Muscle of leg (tissue), 16 donors: Measurements from ENCODE around the gene GPER1. TPM values are rescaled to one million over a fixed set of nuclear protein-coding genes. Genes with fewer than 3 reads are reported as not detected.
"Not testable (repeated sequence)": the region's sequence is repeated elsewhere in the genome, so short reads cannot be mapped to it uniquely, and the experiment has no call there.

ENCODE experiments used
- DNase-seq: peaks from one replicate; pipeline ENCODE4 v3.0.0; 2013
- H3K27ac ChIP-seq: one replicate; pipeline ENCODE4 v1.5.1; 2013; ENCODE audit warnings: mild to moderate bottlenecking, low read length, control low read depth
- H3K27me3 ChIP-seq: one replicate; pipeline ENCODE4 v1.6.1; 2013; ENCODE audit warnings: low read length; ENCODE audit not compliant: control insufficient read depth, insufficient read depth
- H3K36me3 ChIP-seq: one replicate; pipeline ENCODE4 v1.6.1; 2013; ENCODE audit warnings: low read length; ENCODE audit not compliant: control insufficient read depth, insufficient read depth
- H3K4me1 ChIP-seq: one replicate; pipeline ENCODE4 v1.6.1; 2013; ENCODE audit warnings: low read length; ENCODE audit not compliant: control insufficient read depth, insufficient read depth
- H3K4me3 ChIP-seq: one replicate; pipeline ENCODE4 v1.5.1; 2013; ENCODE audit warnings: low read length, control low read depth
- H3K9me3 ChIP-seq: replicated peaks from 2 replicates; pipeline ENCODE4 v1.6.1; 2013; ENCODE audit warnings: low read depth, low read length; ENCODE audit not compliant: control insufficient read depth
- WGBS: methylation state at CpG from one replicate; pipeline ENCODE4 v1.1.5; 2013; ENCODE audit warnings: missing lambda C conversion rate; ENCODE audit not compliant: insufficient coverage; 5-methylcytosine and 5-hydroxymethylcytosine counted together
- long read RNA-seq, 11 donors: transcript quantifications; one replicate each; lab custom pipeline, GENCODE V29; 2026
- polyA plus RNA-seq, 8 donors: library from polyadenylated mRNA; unstranded; fragments of 120-200 nt; gene quantifications; one replicate each; pipeline versions ENCODE4 v1.2.1 to v1.2.3, GENCODE V29; 2013; ENCODE audit warnings: inconsistent platforms in 1 of 8, low replicate concordance in 1 of 8; ENCODE audit not compliant: insufficient read length in 8 of 8, insufficient read depth in 1 of 8
- total RNA-seq: library from RNA; stranded (reverse); fragments of 120-200 nt; gene quantifications from one replicate; pipeline ENCODE4 v1.2.4, GENCODE V29; 2013

GPER1 gene
- total RNA-seq (9.6 TPM), polyA plus RNA-seq (10 to 100 TPM in 7 of 8 donors, 1 to 10 TPM in 1; 9.6 to 17.7 (median 11.7) TPM)
- long read RNA-seq, donor 1, transcript GPER1-202 (2 exons, 2,639 nt) = major isoform, 6 of 7 reads
- long read RNA-seq, donor 1, partial matches to known transcripts = 0 of 7 reads
- long read RNA-seq, donor 1, other reads (novel, unspliced or antisense) = 0 of 7 reads
- long read RNA-seq, donor 2 = 0 reads
- long read RNA-seq, donor 3, transcript GPER1-202 (2 exons, 2,639 nt) = major isoform, 5 of 6 reads
- long read RNA-seq, donor 3, partial matches to known transcripts = 0 of 6 reads
- long read RNA-seq, donor 3, other reads (novel, unspliced or antisense) = 0 of 6 reads
- long read RNA-seq, donor 4, partial matches to known transcripts = 0 of 4 reads
- long read RNA-seq, donor 4, other reads (novel, unspliced or antisense) = 0 of 4 reads
- long read RNA-seq, donor 5, transcript GPER1-202 (2 exons, 2,639 nt) = major isoform, 9 of 10 reads
- long read RNA-seq, donor 5, partial matches to known transcripts = 0 of 10 reads
- long read RNA-seq, donor 5, other reads (novel, unspliced or antisense) = 0 of 10 reads
- long read RNA-seq, donor 6, partial matches to known transcripts = 0 of 3 reads
- long read RNA-seq, donor 6, other reads (novel, unspliced or antisense) = 0 of 3 reads
- long read RNA-seq, donor 7, partial matches to known transcripts = 0 of 2 reads
- long read RNA-seq, donor 7, other reads (novel, unspliced or antisense) = 0 of 2 reads
- long read RNA-seq, donor 8, partial matches to known transcripts = 0 of 4 reads
- long read RNA-seq, donor 8, other reads (novel, unspliced or antisense) = 0 of 4 reads
- long read RNA-seq, donor 9, transcript GPER1-202 (2 exons, 2,639 nt) = major isoform, 6 of 6 reads
- long read RNA-seq, donor 9, partial matches to known transcripts = 0 of 6 reads
- long read RNA-seq, donor 9, other reads (novel, unspliced or antisense) = 0 of 6 reads
- long read RNA-seq, donor 10, transcript GPER1-202 (2 exons, 2,639 nt) = major isoform, 5 of 5 reads
- long read RNA-seq, donor 10, partial matches to known transcripts = 0 of 5 reads
- long read RNA-seq, donor 10, other reads (novel, unspliced or antisense) = 0 of 5 reads
- long read RNA-seq, donor 11, transcript GPER1-202 (2 exons, 2,639 nt) = major isoform, 7 of 9 reads
- long read RNA-seq, donor 11, partial matches to known transcripts = 0 of 9 reads
- long read RNA-seq, donor 11, other reads (novel, unspliced or antisense) = 0 of 9 reads

DNA sequence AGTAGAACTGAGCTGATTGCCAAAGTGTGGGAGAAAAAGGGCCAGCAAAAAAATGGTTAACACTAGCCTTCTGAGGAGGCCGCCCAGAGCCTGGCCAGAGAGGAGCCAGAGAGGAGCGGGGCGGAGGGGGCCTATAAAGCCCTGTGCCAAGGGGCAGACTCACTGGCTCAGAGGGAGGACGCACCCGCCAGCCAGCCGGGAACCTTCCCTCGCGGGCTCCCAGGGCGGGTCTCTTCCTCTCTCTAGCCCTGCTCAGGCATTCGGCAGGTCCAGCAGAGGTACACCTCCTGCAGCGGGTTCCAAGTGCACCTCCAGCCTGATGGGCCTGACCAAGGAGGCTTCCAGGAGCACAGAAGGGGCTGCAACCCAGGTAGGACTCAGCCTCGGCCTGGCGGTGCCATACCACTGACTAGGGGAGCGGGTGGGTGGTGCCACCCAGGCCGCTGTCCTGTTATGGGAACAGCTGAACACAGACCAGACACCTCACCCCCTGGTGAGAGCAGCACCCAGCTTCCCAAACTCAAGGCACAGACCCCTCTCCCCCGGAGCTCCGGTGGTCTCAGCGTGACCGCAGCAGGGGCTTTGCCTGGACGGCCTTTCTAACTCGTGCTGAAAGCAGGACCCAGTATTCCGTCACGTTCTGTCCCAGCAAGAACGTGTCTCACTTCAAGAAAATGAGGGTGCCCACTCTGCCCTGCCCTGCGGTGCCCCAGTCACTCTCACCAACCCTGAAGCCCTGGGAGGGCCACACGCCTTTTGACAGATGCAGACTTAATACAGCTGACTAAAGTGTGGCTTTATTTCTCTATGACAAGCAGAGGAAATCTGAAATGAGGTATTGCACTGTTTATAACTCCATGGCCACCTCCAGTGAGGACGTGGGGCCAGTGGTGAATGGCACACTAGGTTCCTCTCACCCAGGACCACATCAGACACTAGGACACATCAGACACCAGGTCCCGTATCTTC lies at the start of gene GPER1:
GPER1 (plus strand) TSS at position 162 of the 969 bp plus-strand sequence. CDS start 3,616 bp downstream, outside the sequence.
- Histone ChIP-seq H3K4me1 (peaks cover 38% of the 10 kb centered on the region), H3K36me3 (peaks cover 18% of the 10 kb centered on the region)
- DNase-seq = peak; percentile 84

DNA sequence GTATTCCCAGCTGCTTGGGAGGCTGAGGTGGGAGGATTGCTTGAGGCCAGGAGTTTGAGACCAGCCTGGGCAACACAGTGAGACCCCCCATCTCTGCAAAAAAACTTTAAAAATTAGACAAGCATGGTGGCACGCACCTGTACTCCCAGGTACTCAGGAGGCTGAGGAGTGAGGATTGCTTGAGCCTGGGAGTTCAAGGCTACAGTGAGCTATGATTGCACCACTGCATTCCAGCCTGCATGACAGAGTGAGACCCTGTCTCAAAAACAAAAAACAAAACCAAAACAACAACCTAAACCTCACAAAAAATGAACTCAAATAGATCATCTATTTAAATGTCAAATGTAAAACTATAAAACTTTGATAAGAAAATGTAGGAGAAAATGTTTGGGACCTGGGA lies 47.7 kb upstream of the GPER1 start:
- not testable (repeated sequence) for DNase-seq, H3K36me3 ChIP-seq, H3K27ac ChIP-seq, H3K27me3 ChIP-seq, H3K9me3 ChIP-seq, H3K4me3 ChIP-seq
- WGBS = 100% methylated on average over 1 of the region's 1 CpG
- H3K4me1 ChIP-seq = peaks cover 42% of the 10 kb centered on the region

More for the DNA sequence above, at the start of gene GPER1:
- Histone ChIP-seq H3K4me3 (peak within 1 kb of the TSS; percentile 49), H3K9me3 (no peaks in the 10 kb centered on the region), H3K27me3 (no peaks in the 10 kb centered on the region), H3K27ac (peak within 1 kb of the TSS; percentile 67)
- WGBS = 29% methylated on average over 20 of the region's 28 CpGs

DNA sequence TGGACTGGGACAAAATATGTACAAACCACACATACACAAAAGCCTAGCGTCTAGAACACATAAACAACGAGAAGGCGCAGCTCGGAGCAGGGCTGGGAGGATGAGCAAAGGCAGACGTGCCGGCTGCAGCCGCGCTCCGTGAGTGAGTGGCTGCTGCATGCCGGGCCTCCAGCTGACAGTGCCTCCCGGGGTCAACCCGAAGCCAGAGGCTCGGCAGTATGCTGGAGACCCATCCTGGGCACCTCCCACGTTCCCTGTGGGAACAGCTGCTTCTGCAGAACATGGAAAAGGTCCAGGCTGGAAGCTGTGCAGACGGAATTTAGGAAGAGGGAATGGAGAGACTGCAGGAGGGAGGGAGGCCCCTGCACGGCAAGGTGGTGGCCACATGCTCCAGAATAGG lies 47.1 kb upstream of the GPER1 start:
- no peak overlapping the region for H3K4me3 ChIP-seq
- no peak overlapping the region for H3K27ac ChIP-seq
- H3K9me3 ChIP-seq = no peaks in the 10 kb centered on the region
- no peaks in the 10 kb centered on the region for H3K27me3 ChIP-seq
- peak; percentile 93 for DNase-seq
- WGBS = 10% methylated on average over 15 of the region's 16 CpGs
- H3K36me3 ChIP-seq = no peaks in the 10 kb centered on the region
- peaks cover 48% of the 10 kb centered on the region for H3K4me1 ChIP-seq

DNA sequence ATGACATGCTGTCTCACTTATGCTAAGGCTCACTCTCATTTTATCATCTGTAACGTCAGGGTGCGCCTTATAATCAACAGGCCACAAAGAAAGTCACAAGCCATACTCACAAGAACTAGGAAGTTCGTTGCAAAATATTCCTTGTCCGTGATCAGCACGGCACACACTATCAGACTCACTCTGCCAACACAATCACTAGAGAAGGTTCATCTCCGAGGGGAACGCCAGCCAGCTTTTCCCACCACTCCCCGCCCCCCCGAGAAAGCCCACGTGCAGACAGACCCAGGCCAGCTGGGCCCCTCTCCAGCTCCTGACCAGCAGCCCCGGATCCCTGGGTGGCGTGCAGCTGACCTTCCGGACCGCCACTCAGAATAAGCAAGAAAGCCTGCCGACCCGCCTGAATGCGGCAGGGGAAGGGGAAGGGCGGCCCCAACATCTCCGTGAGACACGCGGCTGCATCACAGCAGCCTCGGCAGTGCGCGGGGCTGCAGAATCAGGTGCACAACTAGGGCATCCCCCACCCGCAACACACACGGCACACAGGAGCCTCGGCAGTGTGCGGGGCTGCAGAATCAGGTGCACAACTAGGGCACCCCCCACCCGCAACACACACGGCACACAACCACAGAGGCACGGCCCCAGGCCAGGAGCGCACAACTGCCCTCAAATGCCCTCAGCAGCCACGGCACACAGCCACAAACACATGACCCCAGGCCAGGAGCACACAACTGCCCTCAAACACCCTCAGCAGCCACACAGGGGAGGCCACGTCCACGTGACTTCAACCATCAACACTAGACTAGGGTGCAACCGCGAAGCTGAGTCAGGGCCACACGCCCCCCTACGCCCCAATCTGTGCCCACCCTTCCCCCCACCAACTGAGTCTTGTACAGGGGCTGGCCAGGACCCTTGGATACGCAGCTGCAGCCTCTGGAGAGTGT lies 46.1 kb upstream of the GPER1 start:
- no peak overlapping the region for H3K4me3 ChIP-seq
- WGBS = 61% methylated on average over 30 of the region's 40 CpGs
- no peaks in the 10 kb centered on the region for H3K36me3 ChIP-seq
- no peak for DNase-seq
- peaks cover 48% of the 10 kb centered on the region for H3K4me1 ChIP-seq
- H3K27me3 ChIP-seq = no peaks in the 10 kb centered on the region
- no peaks in the 10 kb centered on the region for H3K9me3 ChIP-seq
- H3K27ac ChIP-seq = no peak overlapping the region

DNA sequence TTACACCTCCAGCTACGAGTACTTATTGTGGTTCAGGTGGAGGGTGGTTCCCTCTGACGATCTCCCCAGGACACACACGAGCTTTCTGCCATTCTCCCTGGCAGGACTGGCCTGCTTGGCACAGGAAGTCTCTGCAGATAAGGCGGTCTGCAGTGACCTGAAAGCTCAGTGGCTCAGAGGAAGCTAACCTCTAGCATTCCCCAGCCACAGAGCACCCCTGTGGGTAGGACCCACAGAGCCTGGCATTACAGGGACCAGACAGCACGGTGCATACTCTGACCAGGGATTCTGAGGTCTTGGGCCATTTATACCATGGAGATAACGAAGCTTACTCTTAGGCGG lies 45.5 kb upstream of the GPER1 start:
- Histone ChIP-seq H3K27ac (no peak overlapping the region), H3K27me3 (no peaks in the 10 kb centered on the region)

DNA sequence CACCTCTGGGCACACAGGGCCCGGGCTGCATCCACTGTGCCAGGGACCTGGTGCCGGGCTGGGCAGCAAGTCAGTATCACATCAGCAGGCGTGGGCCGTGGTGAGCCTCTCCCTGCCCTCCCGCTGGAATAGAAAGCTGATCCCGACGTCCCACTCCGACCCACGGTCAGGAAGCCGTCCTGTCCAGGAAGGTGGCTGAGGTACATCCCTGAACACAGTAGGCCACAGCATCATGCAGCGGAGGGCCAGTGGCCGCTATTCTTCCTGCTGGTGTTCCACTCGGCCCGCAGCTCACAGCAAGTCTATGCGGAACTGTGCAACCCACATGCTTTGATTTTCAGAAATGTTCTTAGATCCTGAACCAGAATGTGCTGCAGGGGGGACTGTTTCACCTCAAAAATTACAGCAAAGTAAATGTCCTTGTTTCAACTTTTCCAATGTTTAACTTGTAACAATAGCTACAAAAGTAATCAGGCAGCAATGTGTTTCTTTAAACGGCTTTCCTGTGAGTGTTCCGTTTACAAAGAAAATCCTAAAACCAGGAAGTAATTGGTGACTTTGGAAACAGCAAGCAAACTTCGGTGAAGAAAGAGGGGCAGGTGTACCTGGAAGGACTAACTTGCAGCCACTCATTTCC lies 44.2 kb upstream of the GPER1 start:
- peak overlapping the region; percentile 31 for H3K4me3 ChIP-seq
- no peaks in the 10 kb centered on the region for H3K36me3 ChIP-seq
- WGBS = 65% methylated on average over 16 of the region's 18 CpGs
- H3K27ac ChIP-seq = peak overlapping the region; percentile 93
- no peaks in the 10 kb centered on the region for H3K9me3 ChIP-seq
- no peak for DNase-seq
- peaks cover 52% of the 10 kb centered on the region for H3K4me1 ChIP-seq
- H3K27me3 ChIP-seq = no peaks in the 10 kb centered on the region

More for the DNA sequence above, 45.5 kb upstream of the GPER1 start:
- Histone ChIP-seq H3K4me3 (no peak overlapping the region), H3K9me3 (no peaks in the 10 kb centered on the region), H3K36me3 (no peaks in the 10 kb centered on the region), H3K4me1 (peaks cover 50% of the 10 kb centered on the region)
- no peak for DNase-seq
- 92% methylated on average over 2 of the region's 7 CpGs for WGBS

DNA sequence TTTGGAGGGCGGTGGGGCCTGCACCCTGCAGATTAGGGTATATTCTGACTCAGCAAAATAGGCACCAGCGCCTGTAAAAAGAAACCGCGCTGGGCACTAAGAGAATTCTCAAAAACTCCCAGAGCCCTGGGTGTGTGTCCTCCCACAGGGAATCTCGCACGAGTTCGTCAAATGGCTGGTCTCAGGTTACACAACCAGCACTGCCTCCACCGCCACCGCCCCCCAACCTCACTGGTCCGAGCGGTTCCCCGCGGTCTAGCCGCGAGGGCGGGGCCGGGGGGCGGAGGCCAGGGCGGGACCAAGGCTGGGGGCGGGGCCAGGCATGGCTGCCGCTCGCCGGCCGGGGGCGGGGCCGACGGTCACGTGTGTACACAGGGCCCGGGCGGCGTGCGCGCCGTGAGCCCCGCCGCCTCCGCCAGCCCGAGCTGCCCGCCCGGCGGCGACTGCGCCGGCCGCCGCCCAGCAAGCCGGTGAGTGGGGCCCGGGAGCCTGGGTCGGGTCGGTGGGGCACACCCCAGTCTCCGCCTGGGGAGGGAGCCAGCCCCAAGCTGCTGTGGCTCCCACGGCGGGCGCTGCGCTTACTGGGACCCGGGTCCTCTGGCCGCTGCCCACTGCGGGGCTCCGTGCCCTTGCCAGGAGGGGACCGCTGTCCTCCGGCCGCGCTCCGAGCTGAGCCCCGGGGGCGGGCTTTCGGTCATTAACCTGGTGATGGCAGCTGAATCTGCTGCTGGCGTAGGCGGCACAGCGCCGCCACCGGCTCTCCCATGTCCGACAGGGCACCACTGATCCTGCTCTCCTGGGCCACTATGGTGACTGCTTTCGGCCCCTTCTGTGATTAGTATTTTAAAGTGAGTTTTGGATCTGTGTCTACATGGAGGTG lies 43.5 kb upstream of the GPER1 start, which contains the start of gene GPR146:
GPR146 (plus strand) TSS at position 358 of the 880 bp plus-strand sequence. CDS start 12,970 bp downstream, outside the sequence.
- Histone ChIP-seq H3K36me3 (no peaks in the 10 kb centered on the region), H3K4me3 (peak within 1 kb of the TSS; percentile 54), H3K27me3 (no peaks in the 10 kb centered on the region), H3K4me1 (peaks cover 58% of the 10 kb centered on the region), H3K27ac (peak within 1 kb of the TSS; percentile 93), H3K9me3 (no peaks in the 10 kb centered on the region)
- peak; percentile 97 for DNase-seq
- WGBS = under 1% methylated on average over 73 of the region's 74 CpGs
